ENCODE results near the gene PLK1.
"Not testable (repeated sequence)": the region's sequence is repeated elsewhere in the genome, so short reads cannot be mapped to it uniquely, and the experiment has no call there.

PLK1 gene

DNA sequence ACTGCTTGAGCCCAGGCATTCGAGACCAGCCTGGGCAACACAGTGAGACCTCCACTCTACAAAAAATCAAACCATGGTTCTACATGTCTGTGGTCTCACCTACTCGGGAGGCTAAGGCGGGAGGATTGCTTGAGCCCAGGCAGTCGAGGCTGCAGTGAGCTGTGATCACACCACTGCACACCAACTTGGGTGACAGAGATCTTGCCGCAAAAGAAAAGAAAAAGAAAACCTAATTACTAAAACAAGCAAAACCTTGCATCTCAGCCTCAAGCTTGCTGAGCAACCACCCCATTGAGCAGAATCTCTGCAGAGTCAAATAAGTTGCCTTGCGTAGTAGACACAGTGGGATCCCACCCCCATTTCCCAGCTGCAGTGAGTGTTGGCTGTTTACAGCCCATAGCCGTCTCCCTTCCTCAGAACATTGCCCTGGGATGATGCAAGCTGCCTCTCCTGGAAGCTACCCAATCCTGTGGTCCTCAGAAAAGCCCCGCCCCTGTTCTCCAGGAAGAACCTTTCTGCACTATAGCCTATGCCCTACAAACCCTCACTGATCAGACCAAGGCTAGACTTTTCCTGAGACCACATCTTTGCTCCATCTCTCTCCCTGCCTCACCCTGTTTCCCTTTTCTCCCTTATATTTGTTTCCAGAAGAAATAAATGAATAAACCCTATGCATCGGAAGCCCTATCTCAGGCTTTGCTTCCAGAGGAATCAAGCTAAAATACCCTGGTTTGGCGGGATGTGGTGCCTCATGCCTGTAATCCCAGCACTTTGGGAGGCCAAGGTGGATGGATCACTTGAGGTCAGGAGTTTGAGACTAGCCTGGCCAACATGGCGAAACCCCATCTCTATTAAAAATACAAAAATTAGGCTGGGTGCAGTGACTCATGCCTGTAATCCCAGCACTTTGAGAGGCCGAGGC is 51.1 kb downstream of the PLK1 start:
- no peak overlapping the region for H2BK5ac ChIP-seq (ENCODE audit: low read depth, low read length, poor library complexity)
- H3K4ac ChIP-seq (ENCODE audit: low read depth, low read length): no peak overlapping the region
- no peak overlapping the region for H3K4me3 ChIP-seq (ENCODE audit: low read depth, low read length)
- no peak overlapping the region for H4K91ac ChIP-seq (ENCODE audit: low read depth, low read length)
- H2BK120ac ChIP-seq (ENCODE audit: insufficient read depth, low read length, poor library complexity): no peak overlapping the region
- no peak overlapping the region for H3K27ac ChIP-seq (ENCODE audit: low read depth, low read length)
- no peaks in the 10 kb centered on the region for H3K27me3 ChIP-seq (ENCODE audit: insufficient read depth, low read length)
- no peak overlapping the region for H2BK12ac ChIP-seq (ENCODE audit: low read length)
- no peak overlapping the region for H3K9ac ChIP-seq (ENCODE audit: low read length)
- H3K79me1 ChIP-seq (ENCODE audit: low read length): no peaks in the 10 kb centered on the region
- H3K9me3 ChIP-seq (ENCODE audit: insufficient read depth, low read depth, low read length): no peaks in the 10 kb centered on the region
- H2AK5ac ChIP-seq (ENCODE audit: low read length): no peak overlapping the region
- no CpG with 5 or more reads among the region's 12 CpGs for WGBS (ENCODE audit: extremely low coverage, insufficient coverage, insufficient read length)
- H3K23ac ChIP-seq (ENCODE audit: low read length): no peak overlapping the region
- H3K18ac ChIP-seq (ENCODE audit: low read length): no peak overlapping the region
- no peaks in the 10 kb centered on the region for H3K79me2 ChIP-seq (ENCODE audit: control insufficient read depth, insufficient read depth, low read length, poor library complexity)
- no peak overlapping the region for H4K8ac ChIP-seq (ENCODE audit: low read depth, low read length)
- H3K4me1 ChIP-seq (ENCODE audit: control insufficient read depth in 1 of 2, insufficient read depth in 2 of 2, low read length in 2 of 2): no peaks in the 10 kb centered on the region
- H3K36me3 ChIP-seq (ENCODE audit: control insufficient read depth in 1 of 2, insufficient read depth in 2 of 2, low read length in 2 of 2): no peaks in the 10 kb centered on the region
- peak; percentile 27 to 44 for DNase-seq
- H2AFZ ChIP-seq (ENCODE audit: insufficient read depth, low read length, poor library complexity): no peak overlapping the region
- H3K4me2 ChIP-seq (ENCODE audit: low read length): no peak overlapping the region
- no peak overlapping the region for H4K12ac ChIP-seq (ENCODE audit: low read depth, low read length)
- H3K14ac ChIP-seq (ENCODE audit: low read length): no peak overlapping the region

GRCh38 chr16:23734176-23734893 is 55.6 kb downstream of the PLK1 start:
- Histone ChIP-seq H2BK5ac (ENCODE audit: low read depth, low read length, poor library complexity) (no peak overlapping the region), H4K12ac (ENCODE audit: low read depth, low read length) (no peak overlapping the region), H3K27ac (ENCODE audit: low read depth, low read length) (no peak overlapping the region), H3K9ac (ENCODE audit: low read length) (no peak overlapping the region), H3K36me3 (ENCODE audit: control insufficient read depth in 1 of 2, insufficient read depth in 2 of 2, low read length in 2 of 2) (no peaks in the 10 kb centered on the region), H3K27me3 (ENCODE audit: insufficient read depth, low read length) (no peaks in the 10 kb centered on the region), H2AFZ (ENCODE audit: insufficient read depth, low read length, poor library complexity) (no peak overlapping the region), H3K4me2 (ENCODE audit: low read length) (no peak overlapping the region), H2BK12ac (ENCODE audit: low read length) (no peak overlapping the region), H3K79me1 (ENCODE audit: low read length) (no peaks in the 10 kb centered on the region), H3K14ac (ENCODE audit: low read length) (no peak overlapping the region), H2AK5ac (ENCODE audit: low read length) (no peak overlapping the region), H3K4me1 (ENCODE audit: control insufficient read depth in 1 of 2, insufficient read depth in 2 of 2, low read length in 2 of 2) (no peaks in the 10 kb centered on the region), H3K23ac (ENCODE audit: low read length) (no peak overlapping the region), H3K79me2 (ENCODE audit: control insufficient read depth, insufficient read depth, low read length, poor library complexity) (no peaks in the 10 kb centered on the region), H3K4me3 (ENCODE audit: low read depth, low read length) (no peak overlapping the region), H4K91ac (ENCODE audit: low read depth, low read length) (no peak overlapping the region), H3K9me3 (ENCODE audit: insufficient read depth, low read depth, low read length) (no peaks in the 10 kb centered on the region), H2BK120ac (ENCODE audit: insufficient read depth, low read length, poor library complexity) (no peak overlapping the region), H3K4ac (ENCODE audit: low read depth, low read length) (no peak overlapping the region), H3K18ac (ENCODE audit: low read length) (no peak overlapping the region), H4K8ac (ENCODE audit: low read depth, low read length) (no peak overlapping the region)
- WGBS (ENCODE audit: extremely low coverage, insufficient coverage, insufficient read length): no CpG with 5 or more reads among the region's 19 CpGs
- DNase-seq: no peak

DNA sequence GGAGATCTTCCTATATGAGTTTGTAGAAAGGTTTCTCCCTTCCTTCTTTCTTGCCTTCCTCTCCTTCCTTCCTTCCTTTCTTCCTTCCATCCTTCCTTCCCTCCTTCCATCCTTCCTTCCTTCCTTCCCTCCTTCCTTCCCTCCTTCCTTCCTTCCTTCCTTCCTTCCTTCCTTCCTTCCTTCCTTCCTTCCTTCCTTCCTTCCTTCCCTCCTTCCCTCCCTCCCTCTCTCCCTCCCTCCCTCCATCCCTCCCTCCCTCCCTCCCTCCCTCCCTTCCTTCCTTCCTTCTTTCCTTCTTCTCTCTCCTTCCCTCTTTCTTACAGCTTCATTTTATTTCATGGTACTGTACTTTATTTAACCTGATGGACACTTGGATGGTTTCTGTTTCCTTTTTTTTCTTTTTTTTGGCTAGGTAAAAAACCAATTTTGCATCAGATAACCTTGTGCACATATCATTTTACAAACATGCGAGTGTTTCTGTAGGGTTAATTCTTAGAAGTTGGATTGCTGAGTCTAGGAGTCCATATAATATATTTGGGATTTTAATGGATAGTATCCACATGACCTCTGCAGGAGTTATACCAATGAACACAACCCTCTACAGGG is 58.8 kb downstream of the PLK1 start:
- not testable (repeated sequence) for H2AK5ac ChIP-seq (ENCODE audit: low read length); H2BK5ac ChIP-seq (ENCODE audit: low read depth, low read length, poor library complexity); H3K18ac ChIP-seq (ENCODE audit: low read length); H2AFZ ChIP-seq (ENCODE audit: insufficient read depth, low read length, poor library complexity); H3K4me3 ChIP-seq (ENCODE audit: low read depth, low read length); H3K4me2 ChIP-seq (ENCODE audit: low read length); H3K9me3 ChIP-seq (ENCODE audit: insufficient read depth, low read depth, low read length); H3K9ac ChIP-seq (ENCODE audit: low read length); H3K23ac ChIP-seq (ENCODE audit: low read length); H4K91ac ChIP-seq (ENCODE audit: low read depth, low read length); H3K79me1 ChIP-seq (ENCODE audit: low read length); H3K4me1 ChIP-seq (ENCODE audit: control insufficient read depth in 1 of 2, insufficient read depth in 2 of 2, low read length in 2 of 2); H3K79me2 ChIP-seq (ENCODE audit: control insufficient read depth, insufficient read depth, low read length, poor library complexity); H2BK12ac ChIP-seq (ENCODE audit: low read length); H3K14ac ChIP-seq (ENCODE audit: low read length); H4K12ac ChIP-seq (ENCODE audit: low read depth, low read length); H3K4ac ChIP-seq (ENCODE audit: low read depth, low read length); H4K8ac ChIP-seq (ENCODE audit: low read depth, low read length); H3K27ac ChIP-seq (ENCODE audit: low read depth, low read length); H3K36me3 ChIP-seq (ENCODE audit: control insufficient read depth in 1 of 2, insufficient read depth in 2 of 2, low read length in 2 of 2); DNase-seq; H3K27me3 ChIP-seq (ENCODE audit: insufficient read depth, low read length); H2BK120ac ChIP-seq (ENCODE audit: insufficient read depth, low read length, poor library complexity)
- no CpG with 5 or more reads among the region's 1 CpG for WGBS (ENCODE audit: extremely low coverage, insufficient coverage, insufficient read length)

DNA sequence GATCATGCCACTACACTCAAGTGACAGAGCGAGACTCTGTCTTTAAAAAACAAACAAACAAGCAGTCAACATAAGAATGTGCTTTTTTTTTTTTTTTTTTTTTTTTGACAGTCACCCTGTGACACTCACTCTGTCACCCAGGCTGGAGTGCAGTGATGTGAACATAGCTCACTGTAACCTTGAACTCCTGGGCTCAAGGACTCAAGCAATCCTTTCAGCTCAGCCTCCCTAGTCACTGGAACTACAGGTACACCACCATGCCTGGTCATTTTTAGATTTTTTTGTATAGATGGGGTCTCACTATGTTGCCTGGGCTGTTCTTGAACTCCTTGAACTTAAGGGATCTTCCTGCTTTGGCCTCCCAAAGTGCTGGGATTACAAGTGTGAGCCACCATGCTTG is 60.8 kb downstream of the PLK1 start:
- H3K4me1 ChIP-seq (ENCODE audit: control insufficient read depth in 1 of 2, insufficient read depth in 2 of 2, low read length in 2 of 2): no peaks in the 10 kb centered on the region
- H3K36me3 ChIP-seq (ENCODE audit: control insufficient read depth in 1 of 2, insufficient read depth in 2 of 2, low read length in 2 of 2): no peaks in the 10 kb centered on the region
- no CpG with 5 or more reads among the region's 1 CpG for WGBS (ENCODE audit: extremely low coverage, insufficient coverage, insufficient read length)
- no peaks in the 10 kb centered on the region for H3K27me3 ChIP-seq (ENCODE audit: insufficient read depth, low read length)
- no peaks in the 10 kb centered on the region for H3K79me2 ChIP-seq (ENCODE audit: control insufficient read depth, insufficient read depth, low read length, poor library complexity)
- H3K18ac ChIP-seq (ENCODE audit: low read length): no peak overlapping the region
- H2BK120ac ChIP-seq (ENCODE audit: insufficient read depth, low read length, poor library complexity): no peak overlapping the region
- H4K8ac ChIP-seq (ENCODE audit: low read depth, low read length): no peak overlapping the region
- no peak overlapping the region for H3K27ac ChIP-seq (ENCODE audit: low read depth, low read length)
- no peaks in the 10 kb centered on the region for H3K9me3 ChIP-seq (ENCODE audit: insufficient read depth, low read depth, low read length)
- H3K9ac ChIP-seq (ENCODE audit: low read length): no peak overlapping the region
- no peak overlapping the region for H4K12ac ChIP-seq (ENCODE audit: low read depth, low read length)
- no peak overlapping the region for H2BK5ac ChIP-seq (ENCODE audit: low read depth, low read length, poor library complexity)
- no peak overlapping the region for H3K4me3 ChIP-seq (ENCODE audit: low read depth, low read length)
- H3K4me2 ChIP-seq (ENCODE audit: low read length): no peak overlapping the region
- no peak overlapping the region for H2AK5ac ChIP-seq (ENCODE audit: low read length)
- DNase-seq: no peak
- H3K14ac ChIP-seq (ENCODE audit: low read length): no peak overlapping the region
- no peak overlapping the region for H2BK12ac ChIP-seq (ENCODE audit: low read length)
- no peak overlapping the region for H4K91ac ChIP-seq (ENCODE audit: low read depth, low read length)
- H2AFZ ChIP-seq (ENCODE audit: insufficient read depth, low read length, poor library complexity): no peak overlapping the region
- H3K79me1 ChIP-seq (ENCODE audit: low read length): no peaks in the 10 kb centered on the region
- no peak overlapping the region for H3K23ac ChIP-seq (ENCODE audit: low read length)
- no peak overlapping the region for H3K4ac ChIP-seq (ENCODE audit: low read depth, low read length)

Measured in trophoblast cell (in vitro differentiated cells and primary cell).